Heart left ventricle (tissue), 16 donors: ENCODE data around the gene HMGCL. TPM values are rescaled to one million over a fixed set of nuclear protein-coding genes. Genes with fewer than 3 reads are reported as not detected.
"Not testable (repeated sequence)": the region's sequence is repeated elsewhere in the genome, so short reads cannot be mapped to it uniquely, and the experiment has no call there.

ENCODE experiments used
- ATAC-seq, 4 donors: fragments of 200-7000 bp; cut with Tn5 transposase; one replicate each; pipeline ENCODE4 v1.9.1; 2020 to 2022; ENCODE audit warnings: moderate library complexity in 4 of 4, mild to moderate bottlenecking in 3 of 4, moderate number of reproducible peaks in 1 of 4
- DNase-seq, 5 donors: peaks; one replicate each; pipeline ENCODE4 v3.0.0-alpha.2; 2020
- H3K27ac ChIP-seq, 12 donors: fragments of 200-600 bp; sonication (generic) in 4 of 12; one replicate each; pipeline versions ENCODE4 v1.5.0 to v1.8.0; 2016 to 2022; ENCODE audit warnings: mild to moderate bottlenecking in 2 of 12
- H3K27me3 ChIP-seq, 9 donors: fragments of 200-600 bp; sonication (generic) in 2 of 9; one replicate each; pipeline versions ENCODE4 v1.5.1 to v1.8.0; 2016 to 2022; ENCODE audit warnings: mild to moderate bottlenecking in 3 of 9
- H3K36me3 ChIP-seq, 9 donors: fragments of 200-600 bp; sonication (generic) in 2 of 9; one replicate each; pipeline versions ENCODE4 v1.5.0 to v1.8.0; 2018 to 2022; ENCODE audit warnings: mild to moderate bottlenecking in 2 of 9
- H3K4me1 ChIP-seq, 12 donors: fragments of 200-600 bp; sonication (generic) in 4 of 12; one replicate each; pipeline versions ENCODE4 v1.5.0 to v1.8.0; 2016 to 2022; ENCODE audit warnings: mild to moderate bottlenecking in 3 of 12
- H3K4me3 ChIP-seq, 12 donors: fragments of 200-600 bp; sonication (generic) in 4 of 12; one replicate each; pipeline versions ENCODE4 v1.5.0 to v1.8.0; 2017 to 2022; ENCODE audit warnings: mild to moderate bottlenecking in 9 of 12, moderate library complexity in 4 of 12
- H3K9me3 ChIP-seq, 12 donors: fragments of 200-600 bp; sonication (generic) in 4 of 12; one replicate each; pipeline versions ENCODE4 v1.5.0 to v1.8.0; 2016 to 2022; ENCODE audit warnings: mild to moderate bottlenecking in 1 of 12
- CTCF ChIP-seq, 12 donors: fragments of 200-600 bp; sonication (generic) in 4 of 12; IDR thresholded peaks; one replicate each; pipeline versions ENCODE4 v1.5.0 to v1.8.0; 2018 to 2022; ENCODE audit warnings: antibody characterized with exemption in 12 of 12, mild to moderate bottlenecking in 5 of 12
- POLR2A ChIP-seq, 2 donors: fragments of 450-650 bp; IDR thresholded peaks; one replicate each; pipeline ENCODE4 v1.6.1; 2017; ENCODE audit warnings: antibody characterized with exemption in 2 of 2, mild to moderate bottlenecking in 2 of 2, moderate library complexity in 2 of 2
- WGBS, 4 donors: extraction: QIAGEN DNeasy Blood & Tissue Kit in 2 of 4; methylation state at CpG; one replicate each; pipeline versions ENCODE4 v1.1.5 to v1.1.7; 2013 to 2018; 5-methylcytosine and 5-hydroxymethylcytosine counted together
- intact Hi-C, 10 donors: fragments of 100-400 bp; cut with DNase I; formaldehyde crosslinking; loops; one replicate each; pipeline versions ENCODE4 v1.11.1 to v1.14.2; 2022
- polyA plus RNA-seq, 2 donors: library from polyadenylated mRNA; stranded (reverse); fragments of 200-250 nt; gene quantifications; one replicate each; pipeline ENCODE4 v1.2.3, GENCODE V29; 2013
- total RNA-seq, 9 donors: library from RNA; depleted of rRNA in 2 of 9; stranded (reverse); fragments of >200 nt in 2 of 9; fragmentation: NEBNext Ultra II Directional in 3 of 9; extraction: Animal tissue kit (Norgen Biotek cat#: 25700) in 3 of 9; gene quantifications; one replicate each; pipeline versions ENCODE4 v1.1.0 to v1.2.4, GENCODE V29; 2016 to 2023
- donor health status: ischemic (EF 13 %, LVEDD 7.1; RV severe dilation, severe dysfunction).
- donor health status: healthy with polysubstance abuse.
- donor health status: DM: no; HTN: yes; CAD: no.
- donor health status: DM: no; HTN: no; CAD: no.
- donor health status: ischemic (EF 25% LVEDD 6.9; RV normal size, moderate dysfunction).
- donor health status: ischemic (EF 25% LVEDD 5.7; RV mildly dilated, moderate dysfunction).
- donor health status: healthy.
- donor health status: DM: yes; HTN: yes; CAD: no.
- donor health status: ischemic (EF 35%, LVEDD 5.7; RV mildly dilated, moderate dysfunction).
- donor health status: nonischemic (EF 11% LVEDD 7.7; RV severe dilation, severe dysfunction).
- donor health status: DM: yes; HTN: yes; CAD: no.
- donor health status: PGD.
- donor health status: ischemic (EF 29% LVEDD 5.4; RV normal size, mild dysfunction).
- donor health status: nonischemic (EF 23%, LVEDD 6.1; RV moderate dilation, normal function).

The HMGCL gene
- total and polyA plus RNA-seq, 11 donors, result 22.0 to 44.3 (median 38.8) TPM

DNA sequence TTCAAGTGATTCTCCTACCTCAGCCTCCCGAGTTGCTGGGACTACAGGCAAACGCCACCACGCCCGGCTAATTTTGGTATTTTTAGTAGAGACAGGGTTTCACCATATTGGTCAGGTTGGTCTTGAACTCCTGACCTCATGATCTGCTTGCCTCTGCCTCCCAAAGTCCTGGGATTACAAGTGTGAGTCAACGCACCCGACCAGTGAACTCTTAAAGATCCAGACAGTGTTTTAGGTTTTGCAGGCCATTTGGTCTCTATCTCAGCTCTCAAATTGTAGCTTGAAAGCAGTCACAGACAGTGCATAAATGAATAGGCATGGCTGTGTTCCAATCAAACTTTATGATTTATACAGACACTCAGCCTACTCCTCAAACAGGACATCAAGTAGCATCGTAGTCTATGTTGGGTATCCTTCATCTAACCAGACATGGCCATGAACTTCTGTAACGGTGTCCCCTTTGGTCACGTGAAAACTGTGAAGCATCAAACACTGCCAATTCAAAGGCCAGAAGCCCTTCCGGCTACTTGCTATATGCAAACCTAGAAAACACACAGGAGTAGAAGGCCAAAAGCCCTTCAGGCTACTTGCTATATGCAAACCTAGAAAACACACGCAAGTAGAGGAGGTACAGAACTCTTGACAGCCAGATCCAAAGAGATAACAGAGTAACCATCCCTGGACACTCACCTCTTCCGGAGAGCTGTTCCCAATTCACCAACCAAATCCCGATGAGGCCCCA, 39.7 kb upstream of the HMGCL start:
- no peak for DNase-seq
- Histone ChIP-seq H3K9me3 (no peaks in the 10 kb centered on the region), H3K36me3 (peaks cover 0 to 50% (median 43%) of the 10 kb centered on the region in 9 donors), H3K4me1 (peaks cover 0 to 48% (median 23%) of the 10 kb centered on the region in 12 donors), H3K27ac (peak overlapping the region in 5 of 12 donors; percentile 19 to 57 (median 28)), H3K27me3 (no peaks in the 10 kb centered on the region), H3K4me3 (no peak overlapping the region)
- WGBS, 4 donors, result 88 to 96% (median 93%) methylated on average over 13 of the region's 13 CpGs
- TF ChIP-seq POLR2A (IDR thresholded peaks at IDR 0.05), result no peak
- TF ChIP-seq CTCF (IDR thresholded peaks at IDR 0.05), result no peak
- intact Hi-C loops, result loop anchor here in 9 of 10 donors (5.0 to 10.0 kb wide), 10 partner anchors 38 to 162 kb away; partner anchors contain the start of genes PITHD1 (in 4 of the 9), GALE (in 2 of the 9) and HMGCL (in 2 of the 9)
- ATAC-seq, result no peak

GRCh38 chr1:23862640-23863039, 37.4 kb upstream of the HMGCL start:
- H3K27ac ChIP-seq, result no peak overlapping the region
- peaks cover 0 to 32% (median 17%) of the 10 kb centered on the region in 12 donors for H3K4me1 ChIP-seq
- H3K4me3 ChIP-seq, result no peak overlapping the region
- no peaks in the 10 kb centered on the region for H3K27me3 ChIP-seq
- TF ChIP-seq POLR2A (IDR thresholded peaks at IDR 0.05), result no peak
- DNase-seq (no peak), ATAC-seq (no peak)
- peaks cover 0 to 74% (median 65%) of the 10 kb centered on the region in 9 donors for H3K36me3 ChIP-seq
- intact Hi-C loops, result loop anchor here in 3 of 10 donors (10.0 kb wide), 2 partner anchors 58 to 88 kb away; partner anchors contain the start of genes GALE (in 2 of the 3) and PITHD1 (in 2 of the 3)
- H3K9me3 ChIP-seq, result no peaks in the 10 kb centered on the region
- 67 to 80% (median 75%) methylated on average over 3 of the region's 3 CpGs for WGBS, 4 donors

DNA sequence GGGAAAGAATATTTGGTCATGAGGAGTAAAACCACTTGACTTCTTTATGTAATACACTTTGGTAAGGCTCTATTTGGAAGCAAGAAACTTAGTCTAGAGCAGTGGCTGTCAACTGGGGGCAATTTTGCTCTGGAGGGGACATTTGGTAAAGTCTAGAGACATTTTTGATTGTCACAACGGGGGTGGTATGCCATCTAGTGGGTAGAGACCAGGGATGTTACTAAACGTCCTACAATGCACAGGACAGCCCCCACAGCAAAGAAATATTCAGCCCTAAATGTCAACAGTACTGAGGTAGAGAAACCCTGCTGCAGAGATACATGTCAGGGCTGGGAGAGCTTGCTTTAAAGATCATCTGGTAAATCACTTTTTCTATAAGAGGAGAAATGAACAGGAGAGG, 29.3 kb upstream of the HMGCL start:
- Histone ChIP-seq H3K4me3 (no peak overlapping the region), H3K9me3 (no peaks in the 10 kb centered on the region), H3K4me1 (peaks cover 0 to under 1% (median 0%) of the 10 kb centered on the region in 12 donors), H3K36me3 (peaks cover 0 to 63% (median 48%) of the 10 kb centered on the region in 9 donors), H3K27ac (no peak overlapping the region), H3K27me3 (no peaks in the 10 kb centered on the region)
- 26 to 41% (median 32%) methylated on average over 2 of the region's 2 CpGs for WGBS, 4 donors
- intact Hi-C loops, result no loop called here
- TF ChIP-seq CTCF (IDR thresholded peaks at IDR 0.05) (peak in 8 of 12 donors; percentile 13 to 39 (median 24)), POLR2A (IDR thresholded peaks at IDR 0.05) (no peak)
- DNase-seq, result no peak
- ATAC-seq, result peak in 1 of 4 donors; percentile 39

- H3K36me3 ChIP-seq, result peaks cover 0 to 55% (median 39%) of the 10 kb centered on the region in 9 donors
- H3K4me3 ChIP-seq, intact Hi-C loops, DNase-seq, H3K4me1 ChIP-seq, H3K27me3 ChIP-seq, H3K9me3 ChIP-seq, H3K27ac ChIP-seq, ATAC-seq: not testable (repeated sequence)
- 92 to 100% (median 93%) methylated on average over 1 to 29 of the region's 34 CpGs for WGBS, 4 donors
Observed at GRCh38 chr1:23853124-23853523, 27.9 kb upstream of the HMGCL start.

- H3K27me3 ChIP-seq, H3K27ac ChIP-seq, ATAC-seq, H3K9me3 ChIP-seq, H3K4me3 ChIP-seq, H3K4me1 ChIP-seq, intact Hi-C loops, DNase-seq: not testable (repeated sequence)
- H3K36me3 ChIP-seq, result peaks cover 0 to 55% (median 38%) of the 10 kb centered on the region in 9 donors
Observed at GRCh38 chr1:23851406-23851805, 26.2 kb upstream of the HMGCL start.
